Activated naive CD8-positive, alpha-beta T cell treated with anti-CD3 and anti-CD28 coated beads for 36 hours (primary cell): Measurements from ENCODE around the gene CPA2. TPM values are rescaled to one million over a fixed set of nuclear protein-coding genes. Genes with fewer than 3 reads are reported as not detected.

Experiments used
- DNase-seq: peaks from one replicate; pipeline ENCODE4 v3.0.0; 2021
- H3K27ac Mint-ChIP-seq: one replicate; pipeline ENCODE4 v1.8.0; 2022; ENCODE audit warnings: mild to moderate bottlenecking, moderate library complexity, mixed read lengths
- H3K27me3 Mint-ChIP-seq: one replicate; pipeline ENCODE4 v1.8.0; 2022; ENCODE audit warnings: mild to moderate bottlenecking, mixed read lengths
- H3K36me3 Mint-ChIP-seq: one replicate; pipeline ENCODE4 v1.8.0; 2021; ENCODE audit warnings: mild to moderate bottlenecking, mixed read lengths
- H3K4me1 Mint-ChIP-seq: one replicate; pipeline ENCODE4 v1.8.0; 2021; ENCODE audit warnings: mixed read lengths
- H3K4me3 Mint-ChIP-seq: one replicate; pipeline ENCODE4 v1.8.0; 2022; ENCODE audit warnings: mild to moderate bottlenecking, moderate library complexity, mixed read lengths
- H3K9me3 Mint-ChIP-seq: one replicate; pipeline ENCODE4 v1.8.0; 2022; ENCODE audit warnings: mixed read lengths
- total RNA-seq, 2 experiments: library from RNA; stranded (reverse); gene quantifications; one replicate each; pipeline ENCODE4 v1.2.3, GENCODE V29; 2021

Gene CPA2
- total RNA-seq, 2 experiments from 2014 or later, result 0.16 TPM; not detected in 1

DNA sequence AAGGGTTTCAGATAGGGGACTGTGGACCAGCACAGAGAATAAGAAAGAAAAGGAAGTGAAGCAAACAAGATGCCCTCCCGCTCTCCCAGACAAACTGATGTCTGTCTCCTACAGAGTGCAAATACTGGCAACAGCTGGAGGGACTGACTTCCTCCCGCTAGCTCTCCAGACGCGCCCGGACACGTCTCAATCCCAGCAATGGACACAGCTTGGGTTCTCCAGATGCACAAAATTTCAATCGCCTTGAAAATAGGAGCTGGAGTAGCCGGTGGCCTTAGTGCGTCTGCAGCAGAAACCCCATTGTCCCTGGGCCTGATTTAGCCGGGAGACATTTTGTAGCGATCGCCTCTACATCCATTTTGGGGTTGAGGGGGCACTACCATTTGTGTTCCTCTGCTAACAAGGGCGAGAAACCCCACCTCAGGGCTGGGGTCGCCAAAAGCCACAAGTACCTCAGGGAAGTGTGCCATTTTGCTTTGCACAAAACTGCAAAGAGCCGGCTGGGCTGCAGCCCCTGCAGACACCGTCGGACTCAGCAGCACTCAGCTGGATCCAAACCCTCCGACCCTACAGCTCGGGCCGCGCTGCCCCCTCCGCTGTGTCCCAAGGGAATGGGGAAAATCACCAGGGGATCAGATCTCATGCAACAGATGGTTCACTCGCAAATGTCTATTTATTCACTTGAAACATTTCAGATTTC lies 5.9 kb downstream of the CPA2 start:
- peak overlapping the region; percentile 66 for H3K4me3 Mint-ChIP-seq
- peaks cover 19% of the 10 kb centered on the region for H3K4me1 Mint-ChIP-seq
- H3K27ac Mint-ChIP-seq, result no peak overlapping the region
- no peaks in the 10 kb centered on the region for H3K36me3 Mint-ChIP-seq
- no peak for DNase-seq
- peaks cover 6% of the 10 kb centered on the region for H3K27me3 Mint-ChIP-seq
- no peaks in the 10 kb centered on the region for H3K9me3 Mint-ChIP-seq

DNA sequence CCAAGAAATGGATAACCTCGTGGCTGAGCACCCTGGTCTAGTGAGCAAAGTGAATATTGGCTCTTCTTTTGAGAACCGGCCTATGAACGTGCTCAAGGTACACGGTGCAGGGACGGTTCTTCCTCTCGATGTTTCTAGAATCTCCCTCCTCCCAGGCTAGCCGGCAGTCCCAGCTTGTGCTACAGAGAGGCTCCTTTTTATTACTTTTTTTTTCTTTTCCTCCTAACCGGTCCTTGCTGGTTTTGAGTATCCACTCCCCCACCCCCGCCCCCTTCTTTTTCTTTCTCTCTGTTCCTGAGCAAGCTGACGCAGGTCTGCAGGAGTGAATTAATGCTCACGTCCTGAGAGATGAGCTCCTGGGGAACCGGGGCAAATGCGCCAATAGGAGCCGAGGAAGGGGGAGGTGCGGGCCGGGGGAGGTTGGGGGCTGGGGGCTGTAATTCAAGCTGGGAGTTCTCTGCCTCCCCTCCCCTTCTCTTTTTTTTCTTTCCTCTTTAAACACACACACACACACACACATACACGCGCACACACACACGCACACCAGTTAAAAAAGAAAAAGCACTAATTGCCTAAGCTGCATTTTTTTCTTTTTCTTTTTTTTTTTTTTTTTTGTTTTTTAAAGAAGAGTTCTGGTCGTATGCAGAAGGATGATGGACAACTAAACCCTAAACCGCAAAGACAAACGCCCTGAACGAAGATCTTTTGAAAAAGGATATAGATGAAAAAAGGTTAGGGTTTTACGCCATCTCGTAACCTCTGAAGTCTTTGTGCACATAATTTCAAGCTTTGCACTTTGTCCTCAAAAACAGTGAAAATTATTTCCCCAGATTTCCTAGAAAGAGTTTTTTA lies 6.6 kb downstream of the CPA2 start:
- Mint-ChIP-seq H3K4me1 (peaks cover 21% of the 10 kb centered on the region), H3K36me3 (no peaks in the 10 kb centered on the region), H3K4me3 (peak overlapping the region; percentile 66), H3K27me3 (peaks cover 6% of the 10 kb centered on the region), H3K9me3 (no peaks in the 10 kb centered on the region), H3K27ac (no peak overlapping the region)
- DNase-seq, result peak; percentile 3

DNA sequence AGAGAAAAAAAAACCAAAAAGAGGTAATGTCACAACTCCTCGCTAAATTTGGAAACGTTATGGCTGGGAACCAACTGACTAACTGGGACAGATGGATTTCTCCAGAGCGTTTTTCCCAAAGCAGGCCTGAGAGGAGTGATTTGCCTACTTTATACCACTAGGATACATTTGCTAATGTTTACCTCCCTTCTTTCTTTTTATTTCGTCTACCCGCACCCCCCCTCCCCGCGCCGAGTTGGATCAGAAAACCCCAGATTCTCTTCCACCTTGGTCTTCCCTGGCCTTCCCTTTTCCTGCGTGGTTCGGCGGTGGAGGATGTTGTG lies 7.2 kb downstream of the CPA2 start:
- no peaks in the 10 kb centered on the region for H3K9me3 Mint-ChIP-seq
- H3K27ac Mint-ChIP-seq, result no peak overlapping the region
- H3K27me3 Mint-ChIP-seq, result peaks cover 6% of the 10 kb centered on the region
- H3K4me3 Mint-ChIP-seq, result peak overlapping the region; percentile 66
- DNase-seq, result no peak
- no peaks in the 10 kb centered on the region for H3K36me3 Mint-ChIP-seq
- peaks cover 21% of the 10 kb centered on the region for H3K4me1 Mint-ChIP-seq

DNA sequence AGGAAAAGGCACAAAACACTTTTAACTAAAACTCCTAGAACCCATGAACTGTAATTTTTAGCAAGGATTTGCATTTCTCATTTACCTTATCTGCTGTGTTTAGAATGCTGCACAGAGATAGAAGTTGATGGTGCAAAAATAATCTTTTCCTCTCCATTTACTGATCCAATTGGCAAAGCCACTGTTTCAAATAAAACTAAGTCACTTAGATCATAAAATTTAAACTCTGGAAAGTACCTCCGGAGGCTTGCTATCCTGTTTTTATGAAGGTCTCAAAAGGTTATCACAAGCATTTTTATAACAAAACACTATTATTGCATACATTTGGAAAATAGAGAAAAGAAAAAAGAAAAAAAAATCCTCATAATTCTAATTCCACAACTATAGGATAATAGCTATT lies 7.6 kb downstream of the CPA2 start:
- DNase-seq, result no peak
- Mint-ChIP-seq H3K4me3 (no peak overlapping the region), H3K36me3 (no peaks in the 10 kb centered on the region), H3K27me3 (peaks cover 6% of the 10 kb centered on the region), H3K27ac (no peak overlapping the region), H3K4me1 (peaks cover 21% of the 10 kb centered on the region), H3K9me3 (no peaks in the 10 kb centered on the region)

DNA sequence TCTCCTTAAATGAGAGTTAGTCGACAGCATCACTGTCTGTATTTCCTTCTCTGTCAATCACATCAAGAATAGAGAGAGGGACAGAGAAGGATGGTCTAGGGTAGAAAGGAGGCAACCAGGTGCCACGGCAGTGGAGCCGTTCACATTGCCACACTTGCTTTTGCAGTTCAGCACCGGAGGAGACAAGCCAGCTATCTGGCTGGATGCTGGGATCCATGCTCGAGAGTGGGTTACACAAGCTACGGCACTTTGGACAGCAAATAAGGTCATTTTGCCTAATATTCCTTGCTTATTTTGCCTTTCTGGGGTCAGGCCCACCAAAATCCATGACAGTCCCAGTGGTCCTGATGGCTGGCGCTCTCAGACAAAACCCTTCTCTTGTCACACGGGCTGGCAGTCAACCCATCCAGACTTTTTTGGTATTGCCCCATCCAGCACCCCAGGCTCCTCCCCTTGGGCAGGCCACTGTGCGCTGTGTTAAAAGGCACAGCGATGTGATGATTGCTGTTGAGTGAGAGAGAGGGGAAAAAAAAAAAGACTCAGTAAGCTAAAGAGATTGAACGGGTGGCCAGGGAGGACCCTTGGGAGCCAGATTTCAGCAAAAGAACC lies 8.4 kb downstream of the CPA2 start:
- no peak overlapping the region for H3K4me3 Mint-ChIP-seq
- H3K4me1 Mint-ChIP-seq, result peaks cover 21% of the 10 kb centered on the region
- H3K27me3 Mint-ChIP-seq, result peaks cover 6% of the 10 kb centered on the region
- no peaks in the 10 kb centered on the region for H3K36me3 Mint-ChIP-seq
- no peak for DNase-seq
- no peaks in the 10 kb centered on the region for H3K9me3 Mint-ChIP-seq
- H3K27ac Mint-ChIP-seq, result peak overlapping the region; percentile 14

DNA sequence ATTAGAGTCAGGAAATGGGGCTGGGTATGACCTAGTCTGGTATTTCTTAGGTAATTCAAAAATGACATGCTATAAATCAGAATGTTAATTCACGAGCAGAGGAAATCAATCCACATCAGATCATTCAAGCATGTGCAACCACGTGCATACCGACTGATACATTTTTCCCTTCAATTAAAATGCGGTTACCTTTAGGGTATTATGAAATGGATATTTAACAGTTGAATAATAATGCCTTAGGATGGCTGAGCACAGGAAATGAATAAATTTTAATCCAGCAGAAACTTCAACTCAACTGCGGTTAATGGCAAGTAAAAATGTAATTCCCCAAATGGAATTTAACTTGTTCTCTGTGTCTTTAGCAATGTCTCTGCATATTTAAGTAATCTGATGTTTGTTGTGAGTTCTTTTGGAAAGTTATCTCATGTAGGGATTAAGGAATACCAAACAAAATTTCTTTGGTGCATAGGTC lies 9.2 kb downstream of the CPA2 start:
- no peak overlapping the region for H3K4me3 Mint-ChIP-seq
- H3K27me3 Mint-ChIP-seq, result peaks cover 6% of the 10 kb centered on the region
- no peaks in the 10 kb centered on the region for H3K36me3 Mint-ChIP-seq
- H3K9me3 Mint-ChIP-seq, result no peaks in the 10 kb centered on the region
- DNase-seq, result no peak
- H3K4me1 Mint-ChIP-seq, result peaks cover 21% of the 10 kb centered on the region
- peak overlapping the region; percentile 40 for H3K27ac Mint-ChIP-seq

DNA sequence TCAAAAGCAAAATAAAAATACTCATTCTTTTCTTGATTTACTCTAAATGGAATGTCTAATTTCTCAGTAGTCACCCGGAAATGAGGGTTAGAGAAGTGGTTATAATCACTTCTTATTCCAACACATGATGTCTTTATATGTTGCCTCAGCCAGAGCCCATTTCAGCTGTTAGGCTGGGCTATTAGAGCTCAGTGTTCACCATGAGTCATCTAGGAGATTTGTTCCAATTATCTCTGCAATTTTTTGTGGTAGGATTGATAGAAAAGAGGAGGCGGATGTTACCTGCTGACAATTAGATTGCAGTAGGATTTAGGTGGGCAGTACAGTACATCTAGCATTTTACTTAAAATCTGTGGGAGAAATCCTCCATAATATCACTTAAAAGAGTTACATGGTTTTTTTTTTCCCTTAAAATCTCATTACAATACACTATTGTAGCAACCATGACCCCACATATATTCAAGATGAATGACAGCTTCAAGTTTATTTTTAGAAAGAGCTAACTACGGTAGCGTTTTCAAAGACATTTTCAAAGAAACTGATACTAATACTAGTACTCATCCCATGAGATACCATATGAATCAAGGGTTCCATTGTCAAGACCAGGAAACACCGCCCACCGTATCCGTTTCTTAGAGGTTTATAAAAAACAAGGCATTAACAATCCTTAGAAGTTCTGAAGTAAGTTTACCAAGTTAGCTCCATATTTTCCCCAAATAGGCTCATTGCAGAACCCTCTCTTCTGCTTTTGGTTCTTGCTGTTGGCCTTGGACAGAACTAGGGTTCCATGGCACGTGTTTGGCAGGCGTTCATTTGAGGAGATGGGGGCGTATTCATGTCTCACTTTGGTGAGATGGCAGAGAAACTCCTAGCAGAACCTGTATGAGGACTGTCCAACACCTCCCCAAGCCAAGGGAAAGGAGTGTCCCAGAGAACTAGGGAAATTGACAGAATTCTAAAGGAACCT lies 10.4 kb downstream of the CPA2 start:
- Mint-ChIP-seq H3K27me3 (peaks cover 6% of the 10 kb centered on the region), H3K27ac (peak overlapping the region; percentile 55), H3K36me3 (no peaks in the 10 kb centered on the region), H3K9me3 (no peaks in the 10 kb centered on the region), H3K4me1 (peaks cover 21% of the 10 kb centered on the region), H3K4me3 (no peak overlapping the region)
- DNase-seq, result peak; percentile 36

DNA sequence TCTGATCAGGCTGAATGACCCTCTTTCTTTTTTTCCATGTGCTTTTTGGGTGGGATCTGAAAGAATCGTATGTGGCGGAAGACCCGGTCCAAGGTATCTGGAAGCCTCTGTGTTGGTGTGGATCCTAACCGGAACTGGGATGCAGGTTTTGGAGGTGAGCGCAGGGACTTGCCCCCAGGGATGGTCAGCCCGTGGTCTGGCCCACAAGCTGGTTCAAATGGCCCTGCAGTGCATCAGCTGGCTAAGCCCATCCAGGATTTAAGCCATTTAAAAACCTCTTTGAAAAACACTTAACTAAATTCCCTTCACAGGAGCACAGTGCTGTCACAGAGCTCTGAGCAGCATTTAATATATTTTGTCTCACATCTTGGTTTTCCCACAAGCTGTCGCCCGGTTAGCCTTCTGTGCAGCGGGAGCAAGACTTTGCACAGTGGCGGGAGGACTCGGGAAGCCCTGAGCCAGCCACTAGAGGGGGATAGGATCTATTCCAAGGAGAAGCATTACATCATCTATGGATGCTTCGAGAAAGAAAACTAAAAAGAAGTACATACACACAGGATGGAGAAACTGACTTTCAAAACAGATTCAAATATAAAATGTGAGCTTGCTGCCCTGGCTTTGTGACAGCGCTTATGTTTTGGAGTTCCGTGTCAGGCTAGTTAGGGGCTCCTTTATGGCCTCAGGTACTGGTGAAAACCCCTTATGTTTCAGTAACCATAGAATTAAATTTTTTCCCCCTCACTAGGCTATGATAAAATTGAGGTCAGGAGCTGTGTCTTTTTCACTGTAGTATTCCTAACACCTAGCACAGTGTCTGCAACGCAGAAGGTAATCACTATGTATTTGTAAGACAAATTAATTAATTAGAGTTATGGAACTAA lies 11.3 kb downstream of the CPA2 start:
- DNase-seq, result no peak
- H3K4me1 Mint-ChIP-seq, result peaks cover 18% of the 10 kb centered on the region
- H3K9me3 Mint-ChIP-seq, result no peaks in the 10 kb centered on the region
- H3K4me3 Mint-ChIP-seq, result no peak overlapping the region
- H3K27me3 Mint-ChIP-seq, result peaks cover 6% of the 10 kb centered on the region
- peak overlapping the region; percentile 55 for H3K27ac Mint-ChIP-seq
- H3K36me3 Mint-ChIP-seq, result no peaks in the 10 kb centered on the region

DNA sequence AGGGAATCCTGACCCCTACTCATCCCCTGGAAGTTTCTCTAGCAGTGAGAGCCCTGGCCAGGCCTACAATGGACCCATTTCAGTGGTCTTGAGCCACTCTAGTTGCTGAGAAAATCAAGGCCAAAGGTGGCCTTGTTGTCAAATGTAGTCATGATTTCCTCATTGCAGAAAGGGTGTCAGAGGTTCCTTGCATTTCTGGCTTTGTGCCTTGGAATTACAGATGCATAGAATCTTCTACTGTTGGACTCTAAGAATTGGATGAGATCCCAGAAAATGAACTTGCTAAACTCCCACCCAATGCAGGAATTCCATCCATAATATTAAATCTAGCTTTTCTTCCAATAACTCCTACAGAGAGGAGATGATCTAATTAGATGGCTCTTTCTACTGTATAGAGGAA lies 12.2 kb downstream of the CPA2 start:
- Mint-ChIP-seq H3K4me1 (peaks cover 16% of the 10 kb centered on the region), H3K27ac (no peak overlapping the region), H3K9me3 (no peaks in the 10 kb centered on the region), H3K4me3 (no peak overlapping the region), H3K36me3 (no peaks in the 10 kb centered on the region), H3K27me3 (peaks cover 6% of the 10 kb centered on the region)
- no peak for DNase-seq

DNA sequence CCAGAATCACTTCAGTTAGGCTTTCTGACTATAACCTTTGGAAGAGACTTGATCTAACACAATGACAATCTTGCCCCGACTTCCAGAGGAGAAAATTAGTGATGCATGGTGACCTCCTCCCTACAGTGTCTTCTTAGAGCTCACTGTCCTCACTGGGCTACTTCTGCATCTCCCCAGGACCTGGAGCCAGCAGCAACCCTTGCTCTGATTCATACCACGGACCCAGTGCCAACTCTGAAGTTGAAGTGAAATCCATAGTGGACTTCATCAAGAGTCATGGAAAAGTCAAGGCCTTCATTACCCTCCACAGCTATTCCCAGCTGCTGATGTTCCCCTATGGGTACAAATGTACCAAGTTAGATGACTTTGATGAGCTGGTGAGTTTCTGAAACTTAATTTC lies 12.6 kb downstream of the CPA2 start:
- H3K4me1 Mint-ChIP-seq, result peaks cover 15% of the 10 kb centered on the region
- H3K4me3 Mint-ChIP-seq, result no peak overlapping the region
- no peak overlapping the region for H3K27ac Mint-ChIP-seq
- DNase-seq, result no peak
- H3K36me3 Mint-ChIP-seq, result no peaks in the 10 kb centered on the region
- H3K27me3 Mint-ChIP-seq, result peaks cover 4% of the 10 kb centered on the region
- H3K9me3 Mint-ChIP-seq, result no peaks in the 10 kb centered on the region

DNA sequence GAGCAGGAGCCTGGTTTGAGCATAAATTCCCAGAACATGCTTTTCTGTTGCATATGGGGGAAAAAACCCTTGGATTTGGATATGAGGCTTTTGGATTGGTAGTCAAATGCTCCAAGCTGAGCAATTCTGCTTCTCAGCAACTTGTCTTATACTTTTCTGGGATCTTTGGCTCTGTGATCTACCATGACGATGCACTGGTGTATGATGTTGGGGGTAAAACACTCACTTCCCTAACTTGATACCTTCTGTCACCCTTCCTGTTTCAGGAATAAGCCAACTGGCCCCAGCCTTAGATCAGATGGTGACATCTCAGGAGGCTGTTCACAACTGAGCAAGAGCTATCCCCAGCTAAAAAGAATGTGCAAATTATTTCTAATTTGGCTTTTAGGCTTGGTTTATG lies 13.2 kb downstream of the CPA2 start:
- Mint-ChIP-seq H3K27me3 (peaks cover 4% of the 10 kb centered on the region), H3K27ac (no peak overlapping the region), H3K4me1 (peaks cover 15% of the 10 kb centered on the region), H3K9me3 (no peaks in the 10 kb centered on the region), H3K4me3 (no peak overlapping the region), H3K36me3 (no peaks in the 10 kb centered on the region)
- no peak for DNase-seq

DNA sequence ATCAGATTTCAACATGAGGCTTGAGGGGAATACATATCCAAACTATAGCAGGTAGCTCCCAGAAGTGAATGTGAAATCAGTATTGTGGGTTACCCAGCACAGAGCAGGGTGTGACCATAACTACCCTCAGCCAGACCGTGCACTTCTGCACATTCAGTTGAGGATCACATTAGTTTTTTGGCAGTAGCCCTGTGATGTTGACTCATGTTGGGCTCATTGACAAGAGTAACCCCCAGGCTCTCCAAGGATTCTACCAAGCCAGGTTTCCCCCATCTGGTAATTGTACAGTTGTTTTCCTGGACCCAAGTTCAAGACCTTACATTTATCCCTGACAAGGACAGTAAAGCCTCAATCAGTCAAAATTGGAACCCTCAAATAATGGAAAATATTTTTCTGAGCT lies 14.6 kb downstream of the CPA2 start:
- peaks cover 13% of the 10 kb centered on the region for H3K4me1 Mint-ChIP-seq
- no peak for DNase-seq
- H3K27me3 Mint-ChIP-seq, result no peaks in the 10 kb centered on the region
- H3K27ac Mint-ChIP-seq, result no peak overlapping the region
- H3K36me3 Mint-ChIP-seq, result no peaks in the 10 kb centered on the region
- no peak overlapping the region for H3K4me3 Mint-ChIP-seq
- no peaks in the 10 kb centered on the region for H3K9me3 Mint-ChIP-seq

DNA sequence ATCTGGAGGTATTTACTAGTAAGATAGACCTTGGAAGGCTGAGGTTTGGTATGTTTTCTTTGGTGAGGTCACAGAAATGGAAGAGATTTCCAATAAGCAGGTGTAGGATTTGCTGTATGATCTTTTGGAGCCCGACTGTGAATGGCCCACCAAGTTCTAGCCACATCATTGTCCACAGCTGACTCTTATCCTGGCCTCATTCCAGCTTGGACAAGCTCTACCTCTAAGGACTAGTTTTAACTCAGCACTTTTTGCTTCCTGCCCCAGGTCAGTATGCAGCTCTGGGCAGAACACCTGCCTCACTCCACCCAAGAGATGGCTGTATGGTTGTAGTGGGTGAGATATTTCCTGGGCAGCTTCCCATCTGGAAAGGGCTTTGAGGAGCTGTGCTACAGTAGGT lies 20.2 kb downstream of the CPA2 start:
- H3K27ac Mint-ChIP-seq, result no peak overlapping the region
- no peak overlapping the region for H3K4me3 Mint-ChIP-seq
- no peaks in the 10 kb centered on the region for H3K9me3 Mint-ChIP-seq
- DNase-seq, result no peak
- H3K27me3 Mint-ChIP-seq, result no peaks in the 10 kb centered on the region
- no peaks in the 10 kb centered on the region for H3K36me3 Mint-ChIP-seq
- no peaks in the 10 kb centered on the region for H3K4me1 Mint-ChIP-seq

DNA sequence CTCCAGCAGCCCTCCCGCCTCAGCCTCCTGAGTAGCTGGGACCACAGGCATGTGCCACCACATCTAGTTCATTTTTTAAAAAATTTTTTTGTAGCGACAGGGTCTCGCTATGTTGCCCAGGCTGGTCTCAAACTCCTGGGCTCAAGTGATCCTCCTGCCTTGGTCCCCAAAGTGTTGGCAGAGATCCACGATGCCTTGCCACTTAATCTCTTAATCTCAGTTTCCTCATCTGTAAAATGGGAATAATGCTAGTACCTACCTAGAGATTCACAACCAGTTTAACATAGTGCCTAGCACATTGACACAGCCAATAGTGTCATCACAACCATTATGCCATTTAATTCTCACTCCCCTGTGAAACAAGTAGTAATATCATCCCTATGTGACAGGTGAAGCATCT lies 21.5 kb downstream of the CPA2 start:
- Mint-ChIP-seq H3K27me3 (no peaks in the 10 kb centered on the region), H3K4me1 (no peaks in the 10 kb centered on the region), H3K27ac (no peak overlapping the region), H3K36me3 (no peaks in the 10 kb centered on the region), H3K9me3 (no peaks in the 10 kb centered on the region), H3K4me3 (no peak overlapping the region)
- DNase-seq, result no peak
